GM15510 (cell line): ENCODE measurements around the gene TTC22.

ENCODE experiments used
- POLR2A ChIP-seq: IDR thresholded peaks from 3 replicates; pipeline ENCODE4 v1.6.1; 2011; ENCODE audit warnings: borderline replicate concordance; ENCODE audit not compliant: insufficient read length; ENCODE audit errors: extremely low read depth

The TTC22 gene

GRCh38 chr1:54816130-54816529, 15.0 kb upstream of the TTC22 start:
- TF ChIP-seq POLR2A = no peak

- no peak for TF ChIP-seq POLR2A
Measured at GRCh38 chr1:54815086-54815876, 14.2 kb upstream of the TTC22 start.

GRCh38 chr1:54814571-54814970, 13.4 kb upstream of the TTC22 start:
- no peak for TF ChIP-seq POLR2A

GRCh38 chr1:54814126-54814498, 13.0 kb upstream of the TTC22 start:
- no peak for TF ChIP-seq POLR2A

GRCh38 chr1:54813485-54814125, 12.5 kb upstream of the TTC22 start:
- no peak for TF ChIP-seq POLR2A

- TF ChIP-seq POLR2A = no peak
Measured at GRCh38 chr1:54812801-54813484, 11.8 kb upstream of the TTC22 start.

GRCh38 chr1:54811739-54812655, 10.9 kb upstream of the TTC22 start:
- no peak for TF ChIP-seq POLR2A

GRCh38 chr1:54811066-54811465, 9.9 kb upstream of the TTC22 start:
- no peak for TF ChIP-seq POLR2A

GRCh38 chr1:54810153-54810942, 9.2 kb upstream of the TTC22 start:
- no peak for TF ChIP-seq POLR2A

- no peak for TF ChIP-seq POLR2A
Measured at GRCh38 chr1:54809496-54810074, 8.5 kb upstream of the TTC22 start.

GRCh38 chr1:54808443-54809207, 7.5 kb upstream of the TTC22 start:
- TF ChIP-seq POLR2A = no peak

GRCh38 chr1:54807756-54808155, 6.6 kb upstream of the TTC22 start:
- TF ChIP-seq POLR2A = no peak
